ENCODE results near the gene SAMSN1. TPM values are rescaled to one million over a fixed set of nuclear protein-coding genes. Genes with fewer than 3 reads are reported as not detected.
A peak's percentile ranks its signal among the peaks of the same experiment; 100 is the strongest.

Gene SAMSN1
- 10 to 100 TPM in 1 of 3 donors, 1 to 10 TPM in 2; 3.2 to 11.1 (median 6.5) TPM for total RNA-seq
- long read RNA-seq, donor 1, partial matches to known transcripts, result 0 of 3 reads
- long read RNA-seq, donor 1, other reads (novel, unspliced or antisense), result 1 of 3 reads
- long read RNA-seq, donor 2, partial matches to known transcripts, result 0 of 5 reads
- long read RNA-seq, donor 2, other reads (novel, unspliced or antisense), result 1 of 5 reads

DNA sequence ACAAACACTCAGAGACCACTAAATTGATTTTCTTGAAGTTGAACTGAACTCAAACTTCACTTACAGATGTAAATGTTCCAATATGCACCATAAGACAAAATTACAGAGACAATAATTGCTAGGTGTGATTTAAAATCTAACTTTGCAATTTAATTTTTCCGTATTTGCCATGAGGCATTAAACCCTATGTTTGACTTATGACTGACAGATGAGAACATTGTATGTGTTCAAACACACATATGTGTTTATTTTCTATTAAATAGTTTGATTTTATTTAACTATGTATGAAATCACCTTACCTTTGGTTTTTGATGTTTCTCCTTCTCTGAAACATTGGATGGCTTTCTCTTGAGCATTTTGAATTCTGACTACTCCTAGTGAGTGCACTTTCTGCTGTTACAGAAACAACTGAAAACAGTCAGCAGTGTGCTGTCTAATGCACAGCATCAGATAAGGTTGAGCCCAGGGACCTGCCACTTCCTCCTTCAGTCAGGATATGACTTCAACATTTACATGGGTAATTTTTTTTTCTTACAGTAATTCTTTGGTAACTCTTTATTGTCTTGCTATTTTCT lies at the start of gene SAMSN1:
Gene SAMSN1, minus strand, starts transcription at position 410 of the 575 bp plus-strand sequence. Its CDS starts 54 bp downstream, at position 356.
- H3K4me1 ChIP-seq (ENCODE audit: low read depth), result no peaks in the 10 kb centered on the region
- intact Hi-C loops (cut with DNase I, micrococcal nuclease), result no loop called here
- ATAC-seq (peak; percentile 87), DNase-seq (peak in 2 of 3 donors; percentile 49 to 60)
- no peaks in the 10 kb centered on the region for H3K36me3 ChIP-seq (ENCODE audit: low read depth)
- no peak for TF ChIP-seq CTCF (IDR thresholded peaks at IDR 0.05)
- H3K9me3 ChIP-seq, result no peaks in the 10 kb centered on the region
- H3K4me3 ChIP-seq, result no peak within 1 kb of the TSS

DNA sequence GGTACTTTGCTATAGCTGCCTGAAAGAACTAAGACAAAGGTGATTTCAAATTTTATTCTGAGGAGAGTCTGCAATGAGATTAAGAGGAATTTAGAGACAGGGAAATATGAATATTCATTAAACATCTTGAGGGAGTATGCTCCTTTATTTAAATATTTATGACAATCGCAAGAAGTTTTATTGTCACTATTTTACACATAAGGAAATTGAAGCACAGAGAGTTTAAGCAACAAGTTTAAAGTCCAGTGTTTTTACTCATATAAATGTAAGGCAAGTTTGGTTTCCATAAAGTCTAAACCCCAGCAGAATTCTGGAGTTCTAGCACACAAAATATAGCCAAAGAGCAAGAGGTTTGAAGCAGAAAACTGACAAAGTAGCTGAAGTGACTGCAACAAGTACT lies 49.3 kb upstream of the SAMSN1 start:
- no peak for TF ChIP-seq CTCF (IDR thresholded peaks at IDR 0.05)
- DNase-seq (no peak), ATAC-seq (peak; percentile 61)
- intact Hi-C loops (cut with DNase I, micrococcal nuclease), result no loop called here
- Histone ChIP-seq H3K4me1 (ENCODE audit: low read depth) (no peaks in the 10 kb centered on the region), H3K4me3 (no peak overlapping the region), H3K36me3 (ENCODE audit: low read depth) (no peaks in the 10 kb centered on the region), H3K9me3 (no peaks in the 10 kb centered on the region)

GRCh38 chr21:14594967-14595366 lies 48.9 kb upstream of the SAMSN1 start:
- H3K9me3 ChIP-seq, result no peaks in the 10 kb centered on the region
- peak; percentile 70 for ATAC-seq
- intact Hi-C loops (cut with DNase I, micrococcal nuclease), result no loop called here
- H3K36me3 ChIP-seq (ENCODE audit: low read depth), result no peaks in the 10 kb centered on the region
- no peak overlapping the region for H3K4me3 ChIP-seq
- no peaks in the 10 kb centered on the region for H3K4me1 ChIP-seq (ENCODE audit: low read depth)
- DNase-seq, result no peak
- no peak for TF ChIP-seq CTCF (IDR thresholded peaks at IDR 0.05)

DNA sequence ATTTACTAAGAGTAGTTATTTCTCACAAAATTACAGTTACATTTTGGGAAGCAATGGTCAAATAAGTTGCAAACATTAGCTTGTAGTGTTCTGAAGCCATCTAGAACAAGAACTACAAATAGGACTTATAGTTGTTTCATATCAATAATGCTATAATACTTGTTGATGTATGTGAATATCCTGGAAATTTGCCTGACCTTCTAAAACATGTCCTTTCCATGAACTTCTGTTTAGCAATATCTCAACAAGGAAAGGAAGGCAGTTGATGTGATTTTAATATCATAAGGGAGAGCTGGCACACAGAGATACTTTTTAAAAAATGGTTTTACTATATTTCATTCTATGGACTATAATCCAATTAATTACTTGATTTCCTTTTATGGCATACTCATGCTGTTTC lies 47.1 kb upstream of the SAMSN1 start:
- Histone ChIP-seq H3K36me3 (ENCODE audit: low read depth) (no peaks in the 10 kb centered on the region), H3K9me3 (no peaks in the 10 kb centered on the region), H3K4me1 (ENCODE audit: low read depth) (no peaks in the 10 kb centered on the region), H3K4me3 (no peak overlapping the region)
- TF ChIP-seq CTCF (IDR thresholded peaks at IDR 0.05), result no peak
- ATAC-seq (no peak), DNase-seq (no peak)
- intact Hi-C loops (cut with DNase I, micrococcal nuclease), result no loop called here

GRCh38 chr21:14592296-14593000 lies 46.3 kb upstream of the SAMSN1 start:
- intact Hi-C loops (cut with DNase I, micrococcal nuclease), result no loop called here
- no peak for TF ChIP-seq CTCF (IDR thresholded peaks at IDR 0.05)
- ATAC-seq, result no peak
- Histone ChIP-seq H3K4me1 (ENCODE audit: low read depth) (no peaks in the 10 kb centered on the region), H3K36me3 (ENCODE audit: low read depth) (no peaks in the 10 kb centered on the region), H3K4me3 (no peak overlapping the region), H3K9me3 (no peaks in the 10 kb centered on the region)
- no peak for DNase-seq
